Inflammatory macrophage treated with lipopolysaccharide for 4 hours (primary cell): ENCODE results near the gene CASP4.
"Not testable (repeated sequence)": the region's sequence is repeated elsewhere in the genome, so short reads cannot be mapped to it uniquely, and the experiment has no call there.

Experiments used
- DNase-seq: peaks from one replicate; pipeline ENCODE4 v3.0.0-alpha.2; 2020

CASP4 gene

DNA sequence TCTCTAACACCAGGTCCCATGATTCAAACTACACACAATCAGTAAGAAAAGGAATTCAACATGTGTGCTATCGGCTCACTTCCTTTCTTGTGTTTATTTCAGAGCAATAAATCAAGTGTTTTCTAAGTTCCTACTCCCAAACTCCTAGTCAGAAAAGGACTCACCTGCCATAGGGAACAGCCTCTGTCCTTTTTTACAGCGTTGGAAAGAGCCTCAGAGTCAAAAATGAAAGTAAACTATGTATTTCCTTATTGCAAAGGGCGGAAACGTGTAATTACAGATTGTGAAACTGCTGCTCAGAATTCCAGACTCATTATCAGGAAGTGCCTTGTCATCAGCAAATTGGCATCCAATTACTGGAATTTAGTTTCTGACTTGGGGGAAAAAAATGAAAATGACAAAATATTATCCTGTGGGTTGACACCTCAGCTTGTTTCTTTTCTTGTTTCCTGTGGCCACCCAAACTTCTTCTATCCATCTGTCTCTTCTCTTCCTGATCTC lies at the start of gene CASP4:
Gene CASP4, minus strand, starts transcription at position 220 of the 501 bp plus-strand sequence. Its CDS starts 49 bp downstream, at position 171.
- peak; percentile 94 for DNase-seq

DNA sequence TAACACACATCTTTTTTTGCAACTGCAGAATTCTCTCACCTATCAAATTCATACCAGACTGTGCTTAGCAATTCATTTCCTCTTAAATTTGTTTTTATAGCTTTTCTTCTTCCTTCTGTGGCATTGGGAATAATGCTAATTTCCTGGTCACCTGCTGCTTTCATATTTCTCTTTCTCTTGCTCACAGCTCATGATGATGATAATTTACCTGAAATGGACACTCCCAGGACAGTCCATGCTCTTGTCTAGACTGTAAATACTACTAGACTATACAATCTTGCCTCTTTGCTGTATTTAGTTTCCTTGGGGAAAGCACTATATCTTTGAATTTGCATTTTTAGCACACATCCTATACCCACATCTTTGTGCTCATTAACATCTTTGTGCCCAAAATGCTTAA lies 39.1 kb upstream of the CASP4 start:
- no peak for DNase-seq

DNA sequence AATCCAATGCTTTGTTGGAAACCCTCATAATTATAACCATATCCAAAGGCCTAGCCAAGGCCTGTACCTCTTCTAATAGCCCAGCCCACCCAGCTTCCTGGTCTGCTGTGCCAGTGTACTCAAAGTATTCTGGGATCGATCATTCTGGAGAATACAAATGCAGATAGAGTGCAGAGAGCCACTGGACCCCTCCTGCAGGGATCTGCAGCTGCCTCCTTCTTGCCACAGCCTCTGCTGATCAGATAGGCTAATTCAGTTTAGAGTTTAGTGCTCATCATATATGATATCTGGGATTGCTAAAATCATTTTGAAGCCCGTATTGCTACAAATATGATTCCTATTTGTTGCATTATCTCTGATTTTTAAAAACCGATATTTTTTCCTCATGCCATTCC lies 37.1 kb upstream of the CASP4 start:
- DNase-seq: no peak

DNA sequence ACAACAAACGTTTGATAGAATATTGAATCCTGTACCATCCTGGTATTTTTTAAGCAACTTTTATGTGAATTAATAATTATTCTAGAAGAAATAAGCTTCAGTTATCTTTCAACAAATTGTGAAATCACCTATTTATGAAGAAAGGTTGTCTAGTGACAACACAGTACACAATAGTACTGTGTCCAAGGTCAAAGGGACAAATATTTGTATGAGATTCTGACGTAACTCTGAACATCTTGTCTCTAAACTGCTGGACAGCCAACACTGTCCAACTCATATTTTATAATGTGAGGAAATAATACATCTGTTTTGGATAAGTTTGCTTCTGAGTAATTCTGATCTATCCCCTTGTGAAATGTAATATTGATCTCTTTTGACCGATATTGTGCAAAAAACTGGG lies 35.6 kb upstream of the CASP4 start:
- DNase-seq: no peak

DNA sequence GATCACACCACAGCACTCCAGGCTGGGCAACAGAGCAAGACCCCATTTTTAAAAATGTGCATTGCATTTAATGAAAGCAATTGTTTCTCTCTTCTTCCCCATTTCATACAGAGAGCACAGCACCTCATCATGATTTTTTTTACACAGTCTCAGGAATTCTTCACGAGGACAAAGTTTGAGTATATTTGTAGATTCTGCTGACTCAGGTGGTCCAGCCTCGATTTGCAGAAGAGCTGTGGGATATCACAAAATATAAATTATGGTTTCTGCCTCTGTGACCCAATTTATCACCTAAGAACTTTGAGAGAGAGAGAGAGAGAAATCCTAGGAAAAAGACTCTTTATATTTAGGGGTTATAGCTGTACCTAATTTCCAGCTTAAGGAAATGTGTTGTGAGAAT lies 34.8 kb upstream of the CASP4 start:
- DNase-seq: no peak

DNA sequence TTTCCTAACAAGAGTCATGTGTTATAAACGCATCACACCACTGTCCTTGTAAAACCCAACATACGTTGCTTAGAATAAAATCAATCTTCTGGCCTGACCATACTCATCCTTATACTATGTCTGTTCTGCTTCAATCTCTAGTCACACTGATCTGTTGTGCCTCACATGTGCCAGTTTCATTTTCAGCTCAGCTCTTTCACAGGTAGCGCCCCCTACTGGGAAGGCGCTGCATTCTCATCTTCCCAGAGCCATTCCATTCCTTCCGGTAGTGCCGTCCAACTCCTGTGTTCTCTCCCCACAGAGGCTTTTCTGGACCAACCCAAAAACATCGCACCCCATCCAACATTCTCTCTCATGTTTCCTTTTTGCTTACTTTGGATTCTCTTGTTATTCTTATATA lies 32.4 kb upstream of the CASP4 start:
- peak; percentile 25 for DNase-seq

DNA sequence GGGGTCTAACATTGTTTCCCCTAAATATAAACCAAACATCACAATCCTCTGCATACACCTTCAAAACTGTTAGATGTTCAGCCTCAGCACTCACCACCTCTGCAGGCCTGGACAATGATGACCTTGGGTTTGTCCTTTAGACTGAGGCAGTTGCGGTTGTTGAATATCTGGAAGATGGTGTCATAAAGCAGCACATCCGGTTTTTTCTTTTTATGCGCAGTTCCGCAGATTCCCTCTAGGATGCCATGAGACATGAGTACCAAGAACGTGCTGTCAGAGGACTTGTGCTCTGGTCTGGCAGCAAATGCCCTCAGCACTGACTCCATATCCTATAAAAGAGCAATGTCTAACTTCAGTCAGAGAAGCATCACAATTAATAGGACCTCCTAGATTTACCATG lies 31.8 kb upstream of the CASP4 start:
- no peak for DNase-seq

DNA sequence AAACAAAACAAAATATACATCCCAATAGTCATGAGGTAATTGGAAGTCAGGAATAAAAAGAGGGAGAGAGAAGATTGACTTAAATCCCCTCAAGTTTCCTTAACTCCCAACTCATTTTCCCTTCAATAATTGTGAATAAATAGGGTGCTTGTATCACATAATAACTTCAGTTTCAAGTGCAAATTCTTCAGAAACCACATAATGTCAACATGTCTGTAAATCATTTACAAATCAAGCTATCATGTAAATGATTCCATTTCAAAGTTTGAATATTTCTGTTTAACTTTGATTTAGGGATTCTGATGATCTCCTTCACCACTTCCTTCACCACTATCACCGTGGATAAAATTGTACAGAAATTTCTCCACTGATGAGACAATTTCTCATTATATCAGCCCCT lies 31.3 kb upstream of the CASP4 start:
- no peak for DNase-seq

DNA sequence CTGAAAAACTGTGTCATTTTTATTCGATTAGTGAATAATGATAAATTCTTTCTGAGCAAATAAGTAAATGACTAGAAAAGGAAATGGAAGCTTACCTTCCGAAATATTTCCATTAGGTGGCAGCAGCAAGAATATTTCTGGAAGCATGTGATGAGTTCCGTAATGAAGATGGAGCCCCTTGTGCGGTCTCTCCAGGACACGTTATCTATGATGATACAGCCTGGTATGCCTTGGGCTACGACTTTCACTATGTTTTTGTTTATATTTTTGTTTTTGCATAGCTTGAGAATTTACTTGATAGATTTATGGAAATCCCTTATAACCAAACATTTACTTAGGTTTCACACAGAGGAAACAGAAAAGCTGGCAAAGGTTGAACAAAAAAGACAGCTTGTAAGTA lies 28.9 kb upstream of the CASP4 start:
- DNase-seq: no peak

DNA sequence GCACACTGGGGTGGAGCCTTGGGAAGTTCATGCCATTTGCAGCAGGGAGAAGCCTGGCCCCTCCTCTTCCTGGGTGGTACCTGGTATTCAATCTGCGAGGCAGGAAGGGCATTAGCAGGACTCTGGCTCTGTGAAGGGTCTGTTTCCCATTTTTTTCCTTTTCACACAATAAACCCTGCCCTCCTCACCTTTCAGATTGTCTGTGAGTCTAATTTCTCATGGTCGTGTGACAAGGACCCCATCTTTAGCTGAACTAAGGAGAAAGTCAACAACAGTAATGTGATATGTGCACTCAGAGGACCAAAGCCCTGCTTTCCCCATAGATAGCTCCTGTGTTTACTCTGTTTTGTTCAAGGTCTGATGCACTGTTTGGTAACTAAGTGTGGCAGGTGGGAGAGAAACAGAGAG lies 26.6 kb upstream of the CASP4 start:
- DNase-seq: no peak

DNA sequence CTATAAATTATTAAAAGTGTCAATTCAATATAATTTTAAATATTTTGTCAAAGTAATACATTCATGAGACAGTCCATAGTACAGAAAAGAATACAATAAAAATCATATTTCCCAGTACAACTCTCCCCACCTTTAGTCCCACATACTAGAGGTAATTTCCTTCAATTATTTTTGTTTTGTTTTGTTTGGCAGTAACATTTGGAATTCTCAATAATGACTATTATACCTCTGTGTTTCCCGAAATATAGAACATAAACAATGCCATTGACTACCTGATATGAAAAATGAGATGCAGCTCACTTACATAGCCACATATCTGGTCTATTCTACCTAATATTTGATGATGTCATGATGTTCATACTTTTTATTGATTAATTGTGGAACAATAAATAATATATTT lies 24.4 kb upstream of the CASP4 start:
- DNase-seq: no peak

DNA sequence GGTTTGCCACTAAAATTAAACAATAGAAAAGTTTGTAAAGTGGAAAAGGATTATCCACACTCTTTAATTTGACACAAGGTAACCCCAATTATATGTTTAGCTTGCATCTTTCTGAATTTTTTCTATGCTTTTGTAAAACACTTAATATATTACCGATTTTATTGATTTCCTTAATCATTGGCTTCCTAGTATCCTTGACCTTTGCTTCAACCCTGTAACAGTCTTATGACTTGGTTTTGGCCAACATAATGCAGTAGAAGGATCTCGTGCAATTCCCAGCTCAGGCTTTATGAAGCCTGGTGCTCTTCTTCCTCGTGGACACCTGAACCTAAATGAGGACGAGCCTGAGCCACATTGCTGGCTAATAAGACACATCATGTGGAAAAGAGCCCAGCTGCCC lies 23.6 kb upstream of the CASP4 start:
- DNase-seq: no peak

DNA sequence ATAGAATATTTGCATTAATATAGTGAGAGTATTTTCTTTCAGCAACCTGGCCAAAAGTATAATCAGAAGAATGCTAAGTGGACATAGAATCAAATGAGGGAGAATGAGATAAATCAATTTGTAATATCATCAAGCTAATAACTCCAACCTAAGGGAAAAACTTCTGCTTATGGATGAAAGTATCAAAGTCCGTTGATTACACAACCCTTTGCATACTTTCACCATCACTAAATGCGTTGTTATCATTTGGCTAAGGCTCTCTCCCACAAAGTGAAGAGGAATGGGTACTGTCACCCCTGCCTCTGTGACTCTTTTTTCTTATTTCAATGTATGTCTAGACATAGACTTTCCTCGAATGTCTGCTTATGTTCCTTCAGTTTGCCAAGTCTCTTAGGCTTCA lies 16.4 kb upstream of the CASP4 start:
- no peak for DNase-seq

DNA sequence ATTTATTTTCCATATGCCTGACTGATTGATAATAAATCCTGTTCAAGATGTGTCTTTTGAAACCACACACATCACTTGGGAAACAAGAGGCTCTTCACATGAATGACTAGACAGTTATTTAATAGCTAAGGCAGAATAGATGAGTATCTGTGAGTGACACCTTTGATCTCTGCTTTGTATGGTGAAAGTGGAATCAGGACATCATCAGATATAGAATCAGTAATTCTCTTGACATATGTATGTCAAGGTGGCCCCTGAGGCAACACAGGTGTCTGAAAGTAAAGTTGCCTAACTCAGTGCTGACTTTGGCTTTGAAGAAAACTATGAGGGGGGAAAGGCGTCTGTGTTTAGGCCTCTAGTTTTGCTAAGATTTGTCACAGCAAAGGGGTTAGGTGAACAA lies 11.5 kb upstream of the CASP4 start:
- no peak for DNase-seq

DNA sequence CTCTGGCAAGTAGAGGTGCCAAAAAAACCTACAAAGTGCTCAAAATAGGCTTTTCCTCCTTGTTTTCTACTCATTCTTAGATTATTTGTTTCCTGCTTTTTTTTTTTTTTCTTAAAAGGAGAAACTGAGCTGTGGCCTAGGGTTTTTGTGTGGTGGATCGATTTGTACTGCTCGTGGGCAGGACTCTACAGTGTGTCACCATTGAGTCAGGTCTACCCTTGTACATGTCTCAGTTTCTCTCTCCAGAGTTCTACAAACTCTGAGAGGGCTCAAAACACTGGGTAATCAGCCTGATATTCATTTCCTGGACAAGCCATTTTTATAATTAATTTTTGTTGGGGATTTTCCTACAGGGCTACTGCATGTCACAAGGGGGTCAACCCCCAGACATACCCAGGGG lies 5.2 kb upstream of the CASP4 start:
- no peak for DNase-seq

DNA sequence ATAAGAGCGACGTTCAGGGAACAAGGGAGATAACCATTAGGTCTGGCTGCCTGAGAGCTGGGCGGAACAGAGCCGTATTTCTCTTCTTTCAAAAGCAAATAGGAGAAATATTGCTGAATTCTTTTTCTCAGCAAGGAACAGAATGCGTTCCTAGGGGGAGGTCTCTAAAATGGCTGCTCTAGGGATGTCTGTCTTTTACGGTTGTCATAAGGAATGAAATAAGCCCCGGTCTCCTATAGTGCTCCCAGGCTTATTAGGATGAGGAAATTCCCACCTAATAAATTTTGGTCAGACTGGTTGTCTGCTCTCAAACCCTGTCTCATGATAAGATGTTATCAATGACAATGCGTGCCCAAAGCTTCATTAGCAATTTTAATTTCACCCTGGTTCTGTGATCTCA lies 4.5 kb upstream of the CASP4 start:
- DNase-seq: not testable (repeated sequence)

DNA sequence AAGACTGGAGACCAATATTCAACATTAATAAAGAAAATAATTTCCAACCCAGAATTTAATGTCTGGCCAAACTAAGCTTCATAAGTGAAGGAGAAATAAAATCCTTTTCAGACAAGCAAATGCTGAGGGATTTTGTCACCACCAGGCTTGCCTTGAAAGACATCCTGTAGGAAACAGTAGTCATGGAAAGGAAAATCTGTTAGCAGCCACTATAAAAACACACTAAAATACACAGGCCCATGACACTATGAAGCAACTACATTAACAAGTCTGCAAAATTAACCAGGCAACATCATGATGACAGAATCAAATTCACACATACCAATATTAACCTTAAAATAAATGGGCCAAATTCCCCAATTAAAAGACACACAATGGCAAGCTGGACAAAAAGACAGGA lies 2.4 kb upstream of the CASP4 start:
- DNase-seq: no peak

DNA sequence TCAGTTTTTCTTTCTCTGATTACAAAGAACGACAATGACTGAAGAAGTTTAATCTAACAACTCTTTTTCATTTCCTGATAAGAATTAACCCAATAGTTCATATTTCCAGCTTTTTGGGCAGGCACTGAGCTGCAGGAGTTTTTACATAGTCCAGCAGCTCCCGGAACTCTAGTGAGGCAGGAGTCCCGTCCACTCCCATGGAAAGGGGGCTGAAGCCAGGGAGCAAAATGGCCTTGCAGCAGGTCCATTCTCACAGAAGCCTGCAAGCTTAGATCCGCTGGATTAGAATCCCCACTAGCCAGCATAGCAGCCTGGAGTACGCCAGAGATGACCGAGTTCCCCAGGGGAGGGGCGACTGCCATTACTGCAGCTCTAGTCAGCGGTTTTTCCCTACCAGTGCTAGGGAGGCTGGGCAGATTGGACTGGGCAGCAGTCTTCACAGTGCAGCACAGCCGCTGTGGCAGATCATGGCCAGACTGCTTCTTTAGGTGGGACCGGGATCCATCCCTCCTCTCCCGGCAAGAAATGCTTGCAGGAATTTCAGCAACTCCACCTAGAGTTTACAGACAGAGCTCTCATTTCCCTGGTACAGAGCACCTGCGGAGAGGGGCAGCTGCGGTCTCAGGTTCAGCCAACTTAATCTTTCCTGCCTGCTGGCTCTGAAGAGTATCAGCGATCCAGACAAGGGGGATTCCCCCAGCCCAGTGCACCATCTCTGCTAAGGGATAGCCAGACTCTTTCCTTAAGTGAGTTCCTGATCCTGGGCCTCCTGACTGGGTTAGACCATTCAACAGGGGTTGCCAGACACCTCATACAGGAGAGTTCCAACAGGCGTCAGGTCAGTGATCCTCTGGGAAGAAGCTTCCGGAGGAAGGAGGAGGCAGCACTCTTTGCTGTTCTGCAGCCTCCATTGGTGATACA lies 742 bp upstream of the CASP4 start:
- no peak for DNase-seq

DNA sequence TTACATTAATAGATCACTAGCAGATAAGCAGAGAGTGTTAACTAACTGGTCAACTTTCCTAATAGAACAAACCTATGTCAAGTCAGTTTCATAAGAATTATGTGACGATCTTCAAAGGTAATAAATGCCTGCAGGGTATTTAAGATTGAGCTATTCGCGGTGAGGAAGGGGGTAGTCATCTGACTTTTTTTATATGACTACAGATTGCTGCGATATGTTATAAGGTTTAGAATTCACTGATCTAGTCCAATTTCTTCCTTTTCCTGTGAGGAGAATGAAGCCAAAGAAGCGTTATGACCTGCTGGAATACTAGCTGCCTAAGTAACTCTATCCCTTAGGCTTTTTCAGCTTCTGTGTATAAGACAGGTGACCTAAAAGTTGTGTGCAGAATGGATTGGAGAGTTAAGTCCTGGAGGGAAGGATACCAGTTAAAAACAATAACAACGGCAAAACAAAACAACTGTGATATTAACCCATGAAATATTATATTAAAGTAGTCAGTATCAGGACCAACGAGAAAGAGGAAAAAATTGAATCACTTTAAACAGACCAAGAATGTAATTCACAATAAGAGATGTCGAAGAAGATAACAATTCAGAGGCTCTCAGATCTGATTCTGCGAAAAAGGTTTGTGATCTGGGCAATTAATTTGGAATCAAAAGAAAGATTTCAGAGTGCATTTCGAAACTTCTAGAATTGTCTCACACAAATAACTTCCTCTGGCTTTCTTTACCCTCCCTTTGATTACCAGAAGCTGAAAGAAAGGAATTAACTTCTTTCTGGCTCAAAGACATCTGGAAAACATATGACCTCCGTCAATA lies 630 bp downstream of the CASP4 start:
- DNase-seq: no peak

DNA sequence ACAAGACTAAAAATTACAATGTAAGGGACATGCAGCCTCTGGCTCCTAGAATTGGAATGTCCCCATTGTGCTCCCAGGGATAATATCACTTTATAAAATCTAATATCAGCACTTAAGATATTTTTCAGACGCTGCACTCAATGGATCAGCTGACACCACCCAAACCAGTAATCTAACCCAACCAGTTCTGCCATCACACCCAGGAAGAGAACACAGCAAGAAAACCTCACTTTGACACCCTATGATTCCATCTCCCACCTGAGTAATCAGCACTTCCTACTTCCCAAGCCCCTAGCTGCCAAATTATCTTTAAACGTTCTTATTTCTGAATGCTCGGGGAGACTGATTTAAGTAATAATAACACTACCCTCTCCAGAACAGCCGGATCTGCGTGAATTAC lies 2.6 kb downstream of the CASP4 start:
- DNase-seq: no peak

DNA sequence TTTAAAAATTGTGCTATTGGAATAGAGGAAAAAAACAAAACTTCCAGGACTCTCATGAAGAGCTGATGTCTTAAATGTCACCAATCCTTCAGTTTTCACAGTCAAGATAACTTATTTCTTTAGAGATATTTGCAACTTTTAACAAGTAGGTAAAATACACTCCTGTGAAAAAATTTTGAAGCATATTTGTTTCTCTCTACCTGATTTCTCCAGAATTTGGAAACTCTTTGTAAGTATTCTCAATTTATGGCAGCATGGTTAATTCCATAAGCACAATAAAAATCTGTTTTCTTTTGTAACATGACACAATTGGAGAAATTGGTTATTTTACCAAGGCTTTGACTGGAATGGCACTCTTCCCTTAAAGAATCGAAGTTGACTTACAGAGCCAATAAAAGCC lies 4.1 kb downstream of the CASP4 start:
- DNase-seq: no peak

DNA sequence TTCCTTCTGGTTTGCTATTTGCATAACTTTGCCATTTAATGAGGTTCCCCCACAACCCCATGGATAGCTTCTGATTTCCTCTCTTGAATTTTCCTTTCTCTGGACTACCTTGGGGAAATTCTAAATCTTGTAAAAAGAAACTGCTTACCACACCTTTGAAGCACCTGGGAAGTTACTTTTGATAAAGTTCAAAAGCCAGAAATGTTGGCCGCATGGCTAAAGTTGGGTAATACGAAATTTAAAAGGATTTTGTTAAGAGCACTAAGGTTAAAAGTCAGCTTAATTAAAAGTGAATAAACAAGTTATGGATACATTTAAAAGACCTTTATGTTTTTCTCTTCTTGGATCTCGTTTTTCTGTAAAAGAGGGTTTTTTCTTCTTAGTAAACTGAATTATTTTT lies 5.5 kb downstream of the CASP4 start:
- no peak for DNase-seq

DNA sequence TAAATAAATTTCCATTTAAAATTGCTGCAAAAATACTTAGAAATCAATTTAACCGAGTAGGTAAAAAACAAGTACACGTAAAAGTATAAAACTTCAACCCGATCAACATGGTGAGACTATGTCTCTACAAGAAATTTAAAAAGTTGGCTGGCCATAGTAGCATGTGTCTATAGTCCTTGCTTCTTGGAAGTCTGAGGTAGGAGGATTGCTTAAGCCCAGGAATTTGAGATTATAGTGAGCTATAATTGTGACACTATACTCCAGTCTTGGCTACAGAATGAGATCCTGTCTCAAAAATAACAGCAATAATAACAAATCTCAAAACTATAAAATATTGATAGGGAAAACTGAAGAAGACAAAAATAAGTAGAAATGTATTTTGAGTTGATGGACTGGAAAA lies 11.1 kb downstream of the CASP4 start:
- no peak for DNase-seq

DNA sequence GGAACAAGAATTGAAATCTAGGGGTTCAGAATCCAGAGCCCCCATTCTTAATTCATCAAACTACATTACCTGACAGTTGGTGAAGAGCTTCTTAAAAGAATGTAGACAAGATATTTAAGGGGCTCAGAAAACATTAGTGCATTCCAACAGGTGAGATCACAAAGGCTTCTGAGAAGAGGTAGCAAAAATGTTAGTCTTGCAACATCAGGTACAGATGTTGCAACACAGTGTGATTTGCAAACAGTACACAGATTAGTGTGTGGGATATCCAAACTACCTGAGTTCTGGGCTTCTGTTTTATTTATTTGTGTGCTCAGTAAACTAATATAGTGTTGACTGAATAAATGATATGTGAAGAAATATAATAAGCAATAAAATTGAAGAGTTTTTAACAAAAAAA lies 11.8 kb downstream of the CASP4 start:
- no peak for DNase-seq
